22Rv1 (cell line): ENCODE measurements around the gene SUSD4.

Experiments
- H3K27ac ChIP-seq: fragments of 450-650 bp; 2 replicates; pipeline ENCODE4 v1.5.1; 2017
- CTCF ChIP-seq: fragments of 450-650 bp; IDR thresholded peaks from 2 replicates; pipeline ENCODE4 v1.5.1; 2017; ENCODE audit warnings: mild to moderate bottlenecking
- ZFX ChIP-seq: fragments of 450-650 bp; IDR thresholded peaks from 2 replicates; pipeline ENCODE4 v1.6.1; 2017; ENCODE audit warnings: antibody characterized with exemption, borderline replicate concordance

Gene SUSD4

GRCh38 chr1:223216531-223217205 is 147.3 kb downstream of the SUSD4 start:
- no peak for TF ChIP-seq CTCF
- TF ChIP-seq ZFX: no peak
- H3K27ac ChIP-seq: no peak overlapping the region

- TF ChIP-seq ZFX (no peak), CTCF (no peak)
- no peak overlapping the region for H3K27ac ChIP-seq
Measured at GRCh38 chr1:223216074-223216473, 147.9 kb downstream of the SUSD4 start.

GRCh38 chr1:223215026-223215425 is 148.9 kb downstream of the SUSD4 start:
- TF ChIP-seq ZFX (no peak), CTCF (no peak)
- no peak overlapping the region for H3K27ac ChIP-seq

- TF ChIP-seq CTCF (no peak), ZFX (no peak)
Measured at GRCh38 chr1:223214261-223214807, 149.6 kb downstream of the SUSD4 start.

GRCh38 chr1:223212441-223212840 is 151.5 kb downstream of the SUSD4 start:
- TF ChIP-seq CTCF: no peak
- no peak for TF ChIP-seq ZFX
- H3K27ac ChIP-seq: no peak overlapping the region

More at GRCh38 chr1:223214261-223214807, 149.6 kb downstream of the SUSD4 start:
- H3K27ac ChIP-seq: no peak overlapping the region

GRCh38 chr1:223211323-223211985 is 152.5 kb downstream of the SUSD4 start:
- TF ChIP-seq CTCF (no peak), ZFX (no peak)
- H3K27ac ChIP-seq: no peak overlapping the region

GRCh38 chr1:223210788-223211120 is 153.2 kb downstream of the SUSD4 start:
- no peak overlapping the region for H3K27ac ChIP-seq
- TF ChIP-seq ZFX (no peak), CTCF (no peak)
